HCT116 (cell line): ENCODE measurements around the gene CDC42BPA. TPM values are rescaled to one million over a fixed set of nuclear protein-coding genes. Genes with fewer than 3 reads are reported as not detected.
A peak's percentile ranks its signal among the peaks of the same experiment; 100 is the strongest.

Source experiments
- ATAC-seq: fragments of 200-7000 bp; cut with Tn5 transposase; 2 replicates; pipeline ENCODE4 v1.9.1; 2020; ENCODE audit warnings: mild to moderate bottlenecking, moderate library complexity
- BruUV-seq: library from RNA; stranded (reverse); fragments of 400-500 nt; replicated peaks from 2 replicates; lab custom pipeline; 2021; lab: Mats Ljungman, UMichigan
- CTCF ChIA-PET: fragments of 300-600 bp; sonication (Branson Sonifier 250); formaldehyde crosslinking; loops from one replicate; lab custom pipeline; 2021; ENCODE audit warnings: antibody characterized with exemption; lab: Charles Lee
- POLR2A ChIA-PET: fragments of 300-600, 350-600 bp; sonication (Branson Sonifier 250); formaldehyde crosslinking; loops from one replicate; lab custom pipeline; 2021; ENCODE audit warnings: antibody characterized with exemption; lab: Charles Lee
- RAD21 ChIA-PET, 2 experiments: fragments of 300-600 bp; sonication (Branson Sonifier 250); formaldehyde crosslinking; loops; one replicate each; lab custom pipeline; 2023; ENCODE audit warnings: low total read pairs in 2 of 2; ENCODE audit not compliant: uncharacterized antibody in 2 of 2, unreplicated experiment in 2 of 2, low non-redundant PET in 1 of 2; lab: Charles Lee
- DNase-seq: peaks from one replicate; pipeline ENCODE4 v3.0.0-alpha.2; 2010; ENCODE audit warnings: low read depth, low spot score
- H2AFZ ChIP-seq: fragments of 200-600 bp; shearing (Covaris generic), sonication (generic); 2 replicates; pipeline ENCODE4 v1.6.1; 2017; ENCODE audit warnings: low read depth, mixed run types, mixed read lengths, antibody characterized with exemption, low read length; ENCODE audit not compliant: poor library complexity, severe bottlenecking
- H3K27ac ChIP-seq: 2 replicates; pipeline ENCODE4 v1.5.1; 2012; ENCODE audit warnings: low read depth, low read length
- H3K27me3 ChIP-seq: fragments of 200-600 bp; sonication (generic); 2 replicates; pipeline ENCODE4 v1.6.1; 2016; ENCODE audit warnings: mixed run types, low read length, mixed read lengths; ENCODE audit not compliant: insufficient read depth
- H3K36me3 ChIP-seq, 2 experiments: fragments of 200-500 bp in 1 of 2; fragments of 200-600 bp in 1 of 2; sonication (Bioruptor generic) in 1 of 2; sonication (generic) in 1 of 2; 2 replicates each; pipeline versions ENCODE4 v1.5.1 to v1.6.1; 2014 to 2016; ENCODE audit warnings: low read length in 2 of 2, inconsistent platforms in 1 of 2, mixed read lengths in 1 of 2, mixed run types in 1 of 2; ENCODE audit not compliant: insufficient read depth in 2 of 2, control insufficient read depth in 1 of 2
- H3K4me1 ChIP-seq, 2 experiments: fragments of 200-600 bp in 1 of 2; sonication (generic) in 1 of 2; 2 replicates each; pipeline versions ENCODE4 v1.5.1 to v1.6.1; 2012 to 2017; ENCODE audit warnings: low read length in 2 of 2, inconsistent platforms in 1 of 2, mild to moderate bottlenecking in 1 of 2, mixed read lengths in 1 of 2, mixed run types in 1 of 2, moderate library complexity in 1 of 2; ENCODE audit not compliant: insufficient read depth in 2 of 2, control insufficient read depth in 1 of 2
- H3K4me2 ChIP-seq: fragments of 200-600 bp; sonication (generic); 2 replicates; pipeline ENCODE4 v1.6.1; 2017; ENCODE audit warnings: mixed run types, low read length, mixed read lengths
- H3K4me3 ChIP-seq, 2 experiments: fragments of 200-600 bp in 1 of 2; sonication (generic) in 1 of 2; replicated peaks in 1 of 2; 2 replicates each; pipeline ENCODE4 v1.5.1; 2011 to 2016; ENCODE audit warnings: low read length in 2 of 2, control low read depth in 1 of 2, low read depth in 1 of 2, mild to moderate bottlenecking in 1 of 2, mixed read lengths in 1 of 2, mixed run types in 1 of 2
- H3K79me2 ChIP-seq: fragments of 200-600 bp; sonication (generic); 2 replicates; pipeline ENCODE4 v1.6.1; 2017; ENCODE audit warnings: mild to moderate bottlenecking, mixed run types, low read length, moderate library complexity, mixed read lengths; ENCODE audit not compliant: insufficient read depth
- H3K9ac ChIP-seq: fragments of 200-600 bp; sonication (generic); 2 replicates; pipeline ENCODE4 v1.6.1; 2016; ENCODE audit warnings: low read length, mixed read lengths
- H3K9me2 ChIP-seq: fragments of 200-600 bp; sonication (generic), shearing (Covaris generic); 2 replicates; pipeline ENCODE4 v1.6.1; 2017; ENCODE audit warnings: mixed run types, mild to moderate bottlenecking, moderate library complexity; ENCODE audit not compliant: insufficient read depth
- H3K9me3 ChIP-seq, 2 experiments: fragments of 200-500 bp in 1 of 2; fragments of 200-600 bp in 1 of 2; sonication (Bioruptor generic) in 1 of 2; sonication (generic) in 1 of 2; 2 replicates each; pipeline ENCODE4 v1.6.1; 2014 to 2017; ENCODE audit warnings: low read length in 2 of 2, mixed read lengths in 2 of 2, inconsistent platforms in 1 of 2, low read depth in 1 of 2, mild to moderate bottlenecking in 1 of 2, mixed run types in 1 of 2, moderate library complexity in 1 of 2; ENCODE audit not compliant: control insufficient read depth in 1 of 2, insufficient read depth in 1 of 2
- H4K20me1 ChIP-seq: fragments of 200-600 bp; sonication (generic), shearing (Covaris generic); 2 replicates; pipeline ENCODE4 v1.6.1; 2017; ENCODE audit warnings: mixed run types, mild to moderate bottlenecking, moderate library complexity; ENCODE audit not compliant: insufficient read depth
- CBX3 ChIP-seq: IDR thresholded peaks from 2 replicates; pipeline ENCODE4 v1.6.1; 2012; ENCODE audit warnings: low read depth
- CEBPB ChIP-seq: IDR thresholded peaks from 2 replicates; pipeline ENCODE4 v1.6.1; 2012; ENCODE audit warnings: low read depth
- CTCF ChIP-seq, 3 experiments: fragments of 200-600 bp in 1 of 3; sonication (generic) in 1 of 3; IDR thresholded peaks in 2 of 3; conservative IDR thresholded peaks in 1 of 3; 2 replicates each; pipeline ENCODE4 v1.5.1; 2012 to 2017; ENCODE audit warnings: low read depth in 2 of 3, low read length in 2 of 3, antibody characterized with exemption in 1 of 3, borderline replicate concordance in 1 of 3, control low read depth in 1 of 3, mild to moderate bottlenecking in 1 of 3, mixed read lengths in 1 of 3, mixed run types in 1 of 3, moderate library complexity in 1 of 3; ENCODE audit not compliant: insufficient read depth in 1 of 3
- EGR1 ChIP-seq: IDR thresholded peaks from 2 replicates; pipeline ENCODE4 v1.6.1; 2012; ENCODE audit warnings: low read depth
- ELF1 ChIP-seq: IDR thresholded peaks from 2 replicates; pipeline ENCODE4 v1.6.1; 2012; ENCODE audit warnings: low read depth, borderline replicate concordance
- EZH2 ChIP-seq: fragments of 200-600 bp; sonication (generic); IDR thresholded peaks from 2 replicates; pipeline ENCODE4 v1.6.1; 2017; ENCODE audit warnings: antibody characterized with exemption, mixed run types
- JUND ChIP-seq: IDR thresholded peaks from 2 replicates; pipeline ENCODE4 v1.6.1; 2012
- POLR2A ChIP-seq: IDR thresholded peaks from 2 replicates; pipeline ENCODE4 v1.7.0; 2011; ENCODE audit warnings: borderline replicate concordance; ENCODE audit not compliant: insufficient read depth, insufficient read length; ENCODE audit errors: extremely low read depth
- POLR2AphosphoS5 ChIP-seq: IDR thresholded peaks from 2 replicates; pipeline ENCODE4 v1.6.1; 2011; ENCODE audit warnings: mild to moderate bottlenecking, low read depth, low read length, moderate library complexity
- RAD21 ChIP-seq: IDR thresholded peaks from 2 replicates; pipeline ENCODE4 v1.6.1; 2012; ENCODE audit warnings: low read depth, mild to moderate bottlenecking
- SIN3A ChIP-seq: IDR thresholded peaks from 2 replicates; pipeline ENCODE4 v1.6.1; 2012; ENCODE audit warnings: low read depth
- SP1 ChIP-seq: IDR thresholded peaks from 2 replicates; pipeline ENCODE4 v1.6.1; 2012; ENCODE audit warnings: low read depth
- SRF ChIP-seq: IDR thresholded peaks from 2 replicates; pipeline ENCODE4 v1.6.1; 2012; ENCODE audit warnings: low read depth
- TCF7L2 ChIP-seq: IDR thresholded peaks from 2 replicates; pipeline ENCODE4 v1.7.0; 2011; ENCODE audit warnings: borderline replicate concordance, inconsistent platforms; ENCODE audit not compliant: insufficient read depth, insufficient read length; ENCODE audit errors: extremely low read depth
- YY1 ChIP-seq: IDR thresholded peaks from 2 replicates; pipeline ENCODE4 v1.6.1; 2011; ENCODE audit warnings: low read length, low read depth, moderate library complexity, mild to moderate bottlenecking; ENCODE audit not compliant: insufficient replicate concordance; ENCODE audit errors: extremely low read depth
- ZFX ChIP-seq: fragments of 450-650 bp; IDR thresholded peaks from 2 replicates; pipeline ENCODE4 v1.6.1; 2017
- ZNF274 ChIP-seq: fragments of 200-500 bp; sonication (Bioruptor generic); IDR thresholded peaks from 2 replicates; pipeline ENCODE4 v1.6.1; 2014; ENCODE audit warnings: mild to moderate bottlenecking, low read depth, low read length, inconsistent platforms
- intact Hi-C: fragments of 100-400 bp; cut with micrococcal nuclease; formaldehyde crosslinking; loops from 2 replicates; pipeline ENCODE4 v1.10.0; 2022
- total RNA-seq: library from RNA; stranded (reverse); gene quantifications from one replicate; pipeline ENCODE4 v1.2.1, GENCODE V29; 2021; ENCODE audit not compliant: unreplicated experiment
- TF ChIP-seq, protein P1 (sequence below): IDR thresholded peaks from 2 replicates; pipeline ENCODE4 v1.6.1; 2011; ENCODE audit warnings: mild to moderate bottlenecking, low read length, moderate library complexity; ENCODE audit not compliant: insufficient replicate concordance; ENCODE audit errors: extremely low read depth

CDC42BPA gene
- total RNA-seq, 1 experiment from 2014 or later, result 44.0 TPM

GRCh38 chr1:227242811-227243682 lies 75.2 kb downstream of the CDC42BPA start:
- no peak for DNase-seq
- Histone ChIP-seq H3K9me3 (no peaks in the 10 kb centered on the region), H3K9me2 (no peaks in the 10 kb centered on the region), H3K36me3 (no peaks in the 10 kb centered on the region), H3K4me3 (no peak overlapping the region; a peak in 1 of 4 replicates), H2AFZ (no peak overlapping the region), H3K9ac (peak overlapping the region; percentile 9; the same call in 1 of the 2 replicates), H3K79me2 (peaks cover 95% of the 10 kb centered on the region), H3K27ac (peak overlapping the region; percentile 11; the same call in 1 of the 2 replicates), H3K4me1 (peaks cover 23 to 38% of the 10 kb centered on the region in 2 experiments), H3K4me2 (peak overlapping the region; percentile 52), H3K27me3 (no peaks in the 10 kb centered on the region), H4K20me1 (no peaks in the 10 kb centered on the region)
- RAD21 ChIA-PET, result no interaction called here
- intact Hi-C loops, result no loop called here
- CTCF ChIA-PET, result interaction anchor here (1.4 kb wide), 1 partner anchor 15 kb away, joined by 3 read pairs; no protein-coding TSS in a partner anchor
- TF ChIP-seq CEBPB (no peak), JUND (no peak), ZNF274 (no peak), EZH2 (no peak), ZFX (no peak), TCF7L2 (no peak), CTCF (IDR thresholded peaks at IDR 0.05 in 2 of 3, conservative IDR thresholded peaks at IDR 0.05 in 1 of 3; ENCODE audit: borderline replicate concordance in 1 of 3, insufficient read depth in 1 of 3, low read depth in 2 of 3, low read length in 2 of 3) (no peak), ELF1 (no peak), SP1 (no peak), POLR2A (no peak), SRF (no peak), CBX3 (no peak), EGR1 (no peak), POLR2AphosphoS5 (no peak), YY1 (no peak), RAD21 (no peak), SIN3A (no peak)
- TF ChIP-seq, protein P1, sequence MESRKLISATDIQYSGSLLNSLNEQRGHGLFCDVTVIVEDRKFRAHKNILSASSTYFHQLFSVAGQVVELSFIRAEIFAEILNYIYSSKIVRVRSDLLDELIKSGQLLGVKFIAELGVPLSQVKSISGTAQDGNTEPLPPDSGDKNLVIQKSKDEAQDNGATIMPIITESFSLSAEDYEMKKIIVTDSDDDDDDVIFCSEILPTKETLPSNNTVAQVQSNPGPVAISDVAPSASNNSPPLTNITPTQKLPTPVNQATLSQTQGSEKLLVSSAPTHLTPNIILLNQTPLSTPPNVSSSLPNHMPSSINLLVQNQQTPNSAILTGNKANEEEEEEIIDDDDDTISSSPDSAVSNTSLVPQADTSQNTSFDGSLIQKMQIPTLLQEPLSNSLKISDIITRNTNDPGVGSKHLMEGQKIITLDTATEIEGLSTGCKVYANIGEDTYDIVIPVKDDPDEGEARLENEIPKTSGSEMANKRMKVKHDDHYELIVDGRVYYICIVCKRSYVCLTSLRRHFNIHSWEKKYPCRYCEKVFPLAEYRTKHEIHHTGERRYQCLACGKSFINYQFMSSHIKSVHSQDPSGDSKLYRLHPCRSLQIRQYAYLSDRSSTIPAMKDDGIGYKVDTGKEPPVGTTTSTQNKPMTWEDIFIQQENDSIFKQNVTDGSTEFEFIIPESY, result no peak
- peak; percentile 54 for ATAC-seq
- no TSS peak for BruUV-seq
- POLR2A ChIA-PET, result no interaction called here
